HepG2 (cell line): ENCODE measurements around the gene SEC62. TPM values are rescaled to one million over a fixed set of nuclear protein-coding genes. Genes with fewer than 3 reads are reported as not detected.

Source experiments
- ATF4 ChIP-seq, 2 experiments: fragments of 450-650 bp in 1 of 2; sonication (generic) in 1 of 2; formaldehyde crosslinking; IDR thresholded peaks; 2 replicates each; pipeline versions ENCODE4 v1.5.0 to v1.8.0; 2020 to 2022; ENCODE audit warnings: mild to moderate bottlenecking in 1 of 2, missing genetic modification reagents in 1 of 2
- KLF12 ChIP-seq: sonication (generic); formaldehyde crosslinking; IDR thresholded peaks from 2 replicates; pipeline ENCODE4 v1.4.0; 2020; ENCODE audit warnings: missing genetic modification reagents, borderline replicate concordance
- MXD1 ChIP-seq: sonication (generic); formaldehyde crosslinking; IDR thresholded peaks from 2 replicates; pipeline ENCODE4 v1.4.0; 2020; ENCODE audit warnings: mild to moderate bottlenecking, missing genetic modification reagents
- PHF20 ChIP-seq: sonication (generic); formaldehyde crosslinking; IDR thresholded peaks from 2 replicates; pipeline ENCODE4 v1.5.0; 2020; ENCODE audit warnings: mild to moderate bottlenecking, missing genetic modification reagents
- PPARG ChIP-seq: conservative IDR thresholded peaks from 2 replicates; pipeline ENCODE4 v1.6.1; 2016; ENCODE audit warnings: missing biosample characterization, missing genetic modification reagents
- PRPF4 ChIP-seq: fragments of 200-400 bp; formaldehyde crosslinking; IDR thresholded peaks from 2 replicates; pipeline ENCODE4 v1.6.1; 2016; ENCODE audit warnings: low read length, low read depth; ENCODE audit not compliant: poor library complexity, severe bottlenecking
- RARA ChIP-seq: IDR thresholded peaks from 2 replicates; pipeline ENCODE4 v1.6.1; 2016; ENCODE audit warnings: missing genetic modification reagents, missing compliant biosample characterization
- TBP ChIP-seq: sonication (generic); formaldehyde crosslinking; IDR thresholded peaks from 2 replicates; pipeline ENCODE4 v1.5.0; 2020; ENCODE audit warnings: missing genetic modification reagents
- TEAD3 ChIP-seq: optimal IDR thresholded peaks from 2 replicates; pipeline ENCODE3; 2016; ENCODE audit warnings: borderline replicate concordance
- ZFP1 ChIP-seq: IDR thresholded peaks from 2 replicates; pipeline ENCODE4 v1.6.1; 2016
- ZIK1 ChIP-seq: sonication (generic); formaldehyde crosslinking; IDR thresholded peaks from 2 replicates; pipeline ENCODE4 v1.5.0; 2020; ENCODE audit warnings: mild to moderate bottlenecking, low read depth, missing genetic modification reagents, borderline replicate concordance
- ZNF143 ChIP-seq: sonication (generic); formaldehyde crosslinking; IDR thresholded peaks from 2 replicates; pipeline ENCODE4 v1.4.0; 2020; ENCODE audit warnings: missing genetic modification reagents
- ZNF292 ChIP-seq: sonication (generic); formaldehyde crosslinking; IDR thresholded peaks from 2 replicates; pipeline ENCODE4 v1.8.1; 2022; ENCODE audit warnings: mild to moderate bottlenecking, low read depth, missing genetic modification reagents, borderline replicate concordance
- ZNF333 ChIP-seq: sonication (generic); formaldehyde crosslinking; IDR thresholded peaks from 2 replicates; pipeline ENCODE4 v1.4.0; 2020; ENCODE audit warnings: mild to moderate bottlenecking, missing genetic modification reagents, borderline replicate concordance
- ZNF530 ChIP-seq: sonication (generic); formaldehyde crosslinking; IDR thresholded peaks from 2 replicates; pipeline ENCODE4 v1.5.0; 2020; ENCODE audit warnings: low read depth, mild to moderate bottlenecking, missing genetic modification reagents
- ZNF781 ChIP-seq: sonication (generic); formaldehyde crosslinking; IDR thresholded peaks from 2 replicates; pipeline ENCODE4 v1.5.1; 2020; ENCODE audit warnings: borderline replicate concordance, mild to moderate bottlenecking, missing genetic modification reagents; ENCODE audit errors: not compliant biosample characterization
- ZNF850 ChIP-seq: sonication (generic); formaldehyde crosslinking; conservative IDR thresholded peaks from 2 replicates; pipeline ENCODE4 v1.9.0; 2021; ENCODE audit warnings: mild to moderate bottlenecking, missing genetic modification reagents
- polyA plus RNA-seq, 8 experiments: library from polyadenylated mRNA; depleted of rRNA in 3 of 8; stranded (reverse) in 7 of 8; unstranded in 1 of 8; fragments of >200 nt; fragmentation: Illumina TruSeq in 4 of 8; extraction: Trizol in 4 of 8; gene quantifications; 2 replicates each; pipeline versions ENCODE4 v1.2.1 to v1.2.3, GENCODE V29; 2011 to 2016; ENCODE audit warnings: low read depth in 4 of 8, missing spikeins in 1 of 8, mixed read lengths in 1 of 8; ENCODE audit not compliant: insufficient read depth in 1 of 8
- total RNA-seq, 5 experiments: library from RNA; depleted of rRNA; stranded (reverse); fragments of >200 nt; fragmentation: Illumina TruSeq; extraction: Trizol; gene quantifications; 2 replicates each; pipeline ENCODE4 v1.2.3, GENCODE V29; 2016; ENCODE audit warnings: low read depth in 1 of 5
- TF ChIP-seq, protein P1 (sequence below): sonication (generic); formaldehyde crosslinking; IDR thresholded peaks from 2 replicates; pipeline ENCODE4 v1.4.0; 2020; ENCODE audit warnings: missing genetic modification reagents
- TF ChIP-seq, protein P2 (sequence below): sonication (generic); formaldehyde crosslinking; IDR thresholded peaks from one replicate; pipeline ENCODE4 v1.5.1; 2020; ENCODE audit warnings: mild to moderate bottlenecking, missing genetic modification reagents; ENCODE audit errors: not compliant biosample characterization

SEC62 gene
- total and polyA plus RNA-seq, 2 of the 13 experiments (the other 11 are each of a cell fraction or from before 2014, with no cell fraction given): 54.0 to 68.7 TPM

DNA sequence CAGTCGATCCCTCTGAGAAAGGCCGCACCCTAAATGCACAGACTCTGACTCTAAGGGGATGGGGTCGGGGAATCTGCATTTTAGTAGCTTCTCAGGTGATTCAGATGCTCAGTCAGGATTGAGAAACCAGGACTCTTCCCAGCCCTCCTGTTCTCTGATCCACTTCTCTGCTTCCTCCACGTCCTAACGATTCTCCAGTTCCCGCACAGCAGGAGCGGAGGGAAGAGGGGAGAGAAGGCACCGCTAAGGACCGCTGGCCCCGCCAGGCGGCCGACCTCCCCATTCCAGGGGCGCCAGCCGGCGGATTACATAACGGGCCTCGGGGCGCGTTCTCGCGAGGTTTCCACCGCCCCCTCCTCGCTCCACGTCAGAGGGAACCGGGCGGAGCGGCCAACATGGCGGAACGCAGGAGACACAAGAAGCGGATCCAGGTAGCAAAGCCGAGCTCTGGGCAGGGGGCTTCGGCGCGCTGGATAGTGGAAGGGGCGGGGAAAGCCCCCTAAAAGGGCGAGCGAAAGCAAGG is at the start of gene SEC62 (continued):
- TF ChIP-seq ZNF143 (CRISPR knock-in tag) (no peak), PPARG (CRISPR knock-in tag) (peak; percentile 69; the same call in 1 of the 2 replicates), ZNF292 (peak; percentile 39; the same call in 1 of the 2 replicates), PHF20 (CRISPR knock-in tag) (no peak; the same call in none of the 2 replicates), ZIK1 (CRISPR knock-in tag) (peak; percentile 85), KLF12 (CRISPR knock-in tag) (0 out of 2 replicates have a peak, but pooled peaks have one; percentile 91), MXD1 (no peak), ZNF781 (CRISPR knock-in tag) (peak; percentile 27), ZNF850 (CRISPR knock-in tag) (no peak), ATF4 (CRISPR knock-in tag; IDR thresholded peaks at IDR 0.05) (peak in 1 of 2 experiments; percentile 64; a peak in 2 of 4 replicates), ZNF333 (CRISPR knock-in tag) (no peak), PRPF4 (no peak), TBP (CRISPR knock-in tag) (no peak), TEAD3 (peak; percentile 95), RARA (CRISPR knock-in tag) (peak; percentile 75), ZFP1 (CRISPR knock-in tag) (no peak), ZNF530 (CRISPR knock-in tag) (no peak)
- TF ChIP-seq, protein P1, sequence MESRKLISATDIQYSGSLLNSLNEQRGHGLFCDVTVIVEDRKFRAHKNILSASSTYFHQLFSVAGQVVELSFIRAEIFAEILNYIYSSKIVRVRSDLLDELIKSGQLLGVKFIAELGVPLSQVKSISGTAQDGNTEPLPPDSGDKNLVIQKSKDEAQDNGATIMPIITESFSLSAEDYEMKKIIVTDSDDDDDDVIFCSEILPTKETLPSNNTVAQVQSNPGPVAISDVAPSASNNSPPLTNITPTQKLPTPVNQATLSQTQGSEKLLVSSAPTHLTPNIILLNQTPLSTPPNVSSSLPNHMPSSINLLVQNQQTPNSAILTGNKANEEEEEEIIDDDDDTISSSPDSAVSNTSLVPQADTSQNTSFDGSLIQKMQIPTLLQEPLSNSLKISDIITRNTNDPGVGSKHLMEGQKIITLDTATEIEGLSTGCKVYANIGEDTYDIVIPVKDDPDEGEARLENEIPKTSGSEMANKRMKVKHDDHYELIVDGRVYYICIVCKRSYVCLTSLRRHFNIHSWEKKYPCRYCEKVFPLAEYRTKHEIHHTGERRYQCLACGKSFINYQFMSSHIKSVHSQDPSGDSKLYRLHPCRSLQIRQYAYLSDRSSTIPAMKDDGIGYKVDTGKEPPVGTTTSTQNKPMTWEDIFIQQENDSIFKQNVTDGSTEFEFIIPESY: peak; percentile 60
- TF ChIP-seq, protein P2, sequence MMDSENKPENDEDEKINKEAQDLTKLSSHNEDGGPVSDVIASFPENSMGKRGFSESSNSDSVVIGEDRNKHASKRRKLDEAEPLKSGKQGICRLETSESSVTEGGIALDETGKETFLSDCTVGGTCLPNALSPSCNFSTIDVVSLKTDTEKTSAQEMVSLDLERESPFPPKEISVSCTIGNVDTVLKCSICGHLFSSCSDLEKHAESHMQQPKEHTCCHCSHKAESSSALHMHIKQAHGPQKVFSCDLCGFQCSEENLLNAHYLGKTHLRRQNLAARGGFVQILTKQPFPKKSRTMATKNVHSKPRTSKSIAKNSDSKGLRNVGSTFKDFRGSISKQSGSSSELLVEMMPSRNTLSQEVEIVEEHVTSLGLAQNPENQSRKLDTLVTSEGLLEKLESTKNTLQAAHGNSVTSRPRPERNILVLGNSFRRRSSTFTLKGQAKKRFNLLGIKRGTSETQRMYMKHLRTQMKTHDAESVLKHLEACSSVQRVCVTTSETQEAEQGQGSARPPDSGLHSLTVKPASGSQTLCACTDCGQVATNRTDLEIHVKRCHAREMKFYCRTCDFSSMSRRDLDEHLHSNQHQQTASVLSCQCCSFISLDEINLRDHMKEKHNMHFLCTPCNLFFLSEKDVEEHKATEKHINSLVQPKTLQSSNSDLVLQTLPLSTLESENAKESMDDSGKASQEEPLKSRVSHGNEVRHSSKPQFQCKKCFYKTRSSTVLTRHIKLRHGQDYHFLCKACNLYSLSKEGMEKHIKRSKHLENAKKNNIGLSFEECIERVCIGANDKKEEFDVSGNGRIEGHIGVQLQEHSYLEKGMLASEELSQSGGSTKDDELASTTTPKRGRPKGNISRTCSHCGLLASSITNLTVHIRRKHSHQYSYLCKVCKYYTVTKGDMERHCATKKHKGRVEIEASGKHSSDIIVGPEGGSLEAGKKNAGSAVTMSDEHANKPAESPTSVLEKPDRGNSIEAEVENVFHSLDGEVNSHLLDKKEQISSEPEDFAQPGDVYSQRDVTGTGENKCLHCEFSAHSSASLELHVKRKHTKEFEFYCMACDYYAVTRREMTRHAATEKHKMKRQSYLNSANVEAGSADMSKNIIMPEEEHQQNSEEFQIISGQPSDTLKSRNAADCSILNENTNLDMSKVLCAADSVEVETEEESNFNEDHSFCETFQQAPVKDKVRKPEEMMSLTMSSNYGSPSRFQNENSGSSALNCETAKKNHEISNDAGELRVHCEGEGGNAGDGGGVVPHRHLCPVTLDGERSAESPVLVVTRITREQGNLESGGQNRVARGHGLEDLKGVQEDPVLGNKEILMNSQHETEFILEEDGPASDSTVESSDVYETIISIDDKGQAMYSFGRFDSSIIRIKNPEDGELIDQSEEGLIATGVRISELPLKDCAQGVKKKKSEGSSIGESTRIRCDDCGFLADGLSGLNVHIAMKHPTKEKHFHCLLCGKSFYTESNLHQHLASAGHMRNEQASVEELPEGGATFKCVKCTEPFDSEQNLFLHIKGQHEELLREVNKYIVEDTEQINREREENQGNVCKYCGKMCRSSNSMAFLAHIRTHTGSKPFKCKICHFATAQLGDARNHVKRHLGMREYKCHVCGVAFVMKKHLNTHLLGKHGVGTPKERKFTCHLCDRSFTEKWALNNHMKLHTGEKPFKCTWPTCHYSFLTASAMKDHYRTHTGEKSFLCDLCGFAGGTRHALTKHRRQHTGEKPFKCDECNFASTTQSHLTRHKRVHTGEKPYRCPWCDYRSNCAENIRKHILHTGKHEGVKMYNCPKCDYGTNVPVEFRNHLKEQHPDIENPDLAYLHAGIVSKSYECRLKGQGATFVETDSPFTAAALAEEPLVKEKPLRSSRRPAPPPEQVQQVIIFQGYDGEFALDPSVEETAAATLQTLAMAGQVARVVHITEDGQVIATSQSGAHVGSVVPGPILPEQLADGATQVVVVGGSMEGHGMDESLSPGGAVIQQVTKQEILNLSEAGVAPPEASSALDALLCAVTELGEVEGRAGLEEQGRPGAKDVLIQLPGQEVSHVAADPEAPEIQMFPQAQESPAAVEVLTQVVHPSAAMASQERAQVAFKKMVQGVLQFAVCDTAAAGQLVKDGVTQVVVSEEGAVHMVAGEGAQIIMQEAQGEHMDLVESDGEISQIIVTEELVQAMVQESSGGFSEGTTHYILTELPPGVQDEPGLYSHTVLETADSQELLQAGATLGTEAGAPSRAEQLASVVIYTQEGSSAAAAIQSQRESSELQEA (CRISPR knock-in tag): no peak
